Fibroblast of skin of right quadriceps (primary cell): ENCODE data around the gene SNX21.
"Not testable (repeated sequence)": the region's sequence is repeated elsewhere in the genome, so short reads cannot be mapped to it uniquely, and the experiment has no call there.

ENCODE experiments used
- DNase-seq: peaks from one replicate; pipeline ENCODE4 v3.0.0-alpha.2; 2013

The SNX21 gene

DNA sequence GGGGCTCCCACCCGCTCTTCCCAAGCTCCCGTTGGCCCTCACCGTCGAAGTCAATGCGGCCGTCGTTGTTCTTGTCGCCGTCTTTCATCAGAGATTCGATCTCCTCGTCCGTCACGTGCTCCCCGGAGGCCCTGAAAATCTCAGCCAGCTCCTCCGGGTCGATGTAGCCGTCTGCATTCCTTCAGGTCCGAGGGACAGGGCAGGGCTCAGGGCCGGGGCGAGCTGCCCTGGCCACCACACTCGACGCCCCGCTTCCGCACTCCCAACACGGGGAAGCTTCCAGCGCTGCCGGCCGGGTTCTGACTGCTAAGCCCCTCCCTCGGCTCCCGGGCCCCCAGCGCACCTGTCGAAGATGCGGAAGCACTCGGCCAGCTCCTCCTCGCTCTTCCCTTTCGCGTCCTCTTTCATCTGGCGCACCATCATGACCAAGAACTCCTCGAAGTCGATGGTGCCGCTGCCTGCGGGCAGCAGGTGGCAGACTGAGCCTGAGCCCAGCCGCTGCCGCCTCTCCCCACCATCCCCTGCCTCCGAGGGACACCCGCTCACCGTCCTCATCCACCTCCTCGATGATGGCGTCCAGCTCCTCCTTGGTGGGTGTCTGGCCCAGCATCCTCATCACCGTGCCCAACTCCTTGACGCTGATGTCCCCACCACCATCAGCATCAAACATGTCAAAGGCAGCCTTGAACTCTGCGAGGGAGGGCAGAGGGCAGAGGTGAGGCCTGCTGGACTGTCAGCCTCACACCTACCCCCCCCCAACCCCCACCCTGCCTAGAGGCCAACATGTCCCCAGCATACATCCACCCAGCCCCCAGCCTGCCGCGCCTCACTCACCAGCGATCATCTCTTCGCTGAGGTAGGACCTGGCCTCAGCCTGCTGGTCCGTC lies 9.4 kb upstream of the SNX21 start:
- peak; percentile 42 for DNase-seq

DNA sequence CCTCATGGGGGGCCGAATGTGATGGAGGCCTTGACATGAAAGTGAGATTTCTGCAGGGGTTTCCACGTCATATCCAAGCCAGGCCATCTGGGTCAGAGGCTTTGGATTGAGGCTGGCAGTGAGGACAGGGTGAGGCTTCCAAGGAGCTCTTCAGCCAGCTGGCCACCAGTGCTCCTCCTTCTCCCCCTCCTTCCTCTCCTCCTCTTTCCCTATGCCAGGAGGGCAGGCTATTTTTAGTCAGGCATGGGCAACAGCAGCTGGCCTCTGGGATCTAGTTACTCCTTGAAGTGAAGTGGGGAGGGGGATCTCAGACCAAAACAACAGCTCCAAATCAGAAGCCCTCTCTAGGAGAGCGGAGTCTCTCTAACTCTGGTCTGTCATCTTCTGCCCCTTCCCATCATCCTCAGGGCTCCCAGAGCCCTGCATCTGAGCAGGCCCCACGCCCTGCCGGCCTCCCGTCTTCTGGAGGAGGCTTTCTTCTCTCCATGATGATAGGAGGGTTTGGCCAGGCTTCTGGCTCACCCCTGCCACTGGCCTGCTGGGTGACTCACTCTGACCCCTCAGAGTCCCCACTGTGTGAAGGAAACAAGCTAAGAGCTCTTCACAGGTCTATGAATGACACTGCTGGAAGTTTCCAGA lies 7.1 kb upstream of the SNX21 start:
- no peak for DNase-seq

DNA sequence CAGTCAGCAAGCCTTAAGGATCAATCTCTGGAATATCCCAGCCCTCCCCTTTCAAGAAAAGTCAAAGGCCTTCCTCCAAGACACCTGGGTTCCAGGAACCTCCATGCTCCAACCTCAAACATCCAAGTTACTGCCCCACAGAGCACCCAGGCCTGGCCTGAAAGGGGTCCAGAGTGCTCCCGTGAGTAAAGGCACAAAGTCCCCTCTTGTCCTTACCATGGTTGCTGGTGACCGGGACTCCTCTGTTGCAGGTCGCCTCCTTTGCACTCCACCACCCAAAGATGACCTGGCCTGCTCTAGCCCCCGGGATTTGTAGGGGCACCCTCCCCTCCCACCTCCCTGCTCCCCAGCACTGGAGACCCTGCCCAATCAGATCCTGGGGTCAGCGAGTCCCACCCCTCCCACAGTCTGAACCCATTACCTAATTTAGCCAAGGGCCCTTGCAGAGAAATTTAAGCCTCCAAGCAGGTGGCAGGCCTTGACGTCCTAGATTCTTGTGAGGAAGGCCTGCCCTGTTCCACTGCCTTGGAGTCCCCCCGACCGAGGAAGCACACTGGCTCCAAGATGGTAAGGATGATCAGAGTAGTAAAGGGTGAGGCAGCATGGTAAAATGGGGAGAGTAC lies 6.5 kb upstream of the SNX21 start, which contains the start of gene TNNC2:
Gene TNNC2 (minus strand): TSS at position 283 of the 623 bp plus-strand sequence. CDS start 64 bp downstream, at position 219.
- DNase-seq, result no peak

DNA sequence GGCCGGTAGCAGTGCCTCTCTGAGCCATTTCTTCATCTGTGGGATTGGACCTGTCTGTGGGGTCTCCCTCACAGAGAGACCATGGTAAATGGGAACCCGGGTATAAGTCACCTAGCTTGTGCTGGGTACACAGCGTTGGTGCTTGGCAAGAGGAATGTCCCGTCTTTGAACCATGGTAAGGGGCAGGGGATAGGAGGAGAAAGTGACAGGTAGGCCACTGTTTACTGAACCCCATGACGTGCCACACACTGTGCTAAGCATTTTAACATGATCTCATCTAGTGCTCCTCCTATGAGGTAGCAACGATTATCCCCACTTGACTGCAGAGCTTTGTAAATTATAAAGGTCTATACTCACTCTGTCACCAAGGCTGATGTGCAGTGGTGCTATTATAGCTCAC lies 5.9 kb upstream of the SNX21 start:
- no peak for DNase-seq

DNA sequence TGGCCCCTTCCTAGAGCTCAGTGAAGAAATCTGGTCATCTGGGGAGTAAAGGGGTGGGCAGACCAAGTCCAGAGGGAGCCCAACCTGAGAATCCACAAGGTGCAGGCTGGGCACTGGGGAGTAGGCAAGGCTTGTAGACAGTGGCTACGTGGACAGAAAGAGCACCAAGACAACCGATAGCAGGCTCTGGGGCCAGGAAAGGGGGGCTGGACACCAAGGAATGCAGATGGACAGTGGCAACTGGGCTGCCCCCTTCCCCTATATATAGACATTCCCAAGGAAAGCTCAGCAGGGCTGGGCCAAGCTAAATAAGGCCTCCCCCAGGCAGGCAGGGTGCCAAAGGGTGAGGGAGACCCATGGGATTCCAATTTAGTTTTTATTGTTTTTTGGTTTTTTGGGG lies 5.0 kb upstream of the SNX21 start:
- no peak for DNase-seq

DNA sequence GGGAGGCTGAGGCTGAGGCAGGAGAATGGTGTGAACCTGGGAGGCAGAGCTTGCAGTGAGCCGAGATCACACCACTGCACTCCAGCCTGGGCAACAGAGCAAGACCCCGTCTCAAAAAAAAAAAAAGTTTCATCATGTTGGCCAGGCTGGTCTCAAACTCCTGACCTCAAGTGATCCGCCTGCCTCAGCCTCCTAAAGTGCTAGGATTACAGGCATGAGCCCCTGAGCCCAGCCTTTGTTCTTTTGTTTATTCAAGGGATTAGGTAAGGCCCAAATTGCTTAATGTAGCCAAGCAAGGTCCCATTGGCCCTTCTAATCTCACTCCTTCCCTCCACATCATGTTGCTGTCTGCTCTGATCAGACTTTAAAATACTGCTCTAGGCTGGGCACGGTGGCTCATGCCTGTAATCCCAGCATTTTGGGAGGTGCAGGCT lies 3.9 kb upstream of the SNX21 start:
- DNase-seq, result not testable (repeated sequence)

- DNase-seq, result no peak
These were observed 980 bp upstream of the SNX21 start for GRCh38 chr20:45832619-45833018.

GRCh38 chr20:45833883-45834796 lies 541 bp downstream of the SNX21 start:
- DNase-seq, result peak; percentile 67

DNA sequence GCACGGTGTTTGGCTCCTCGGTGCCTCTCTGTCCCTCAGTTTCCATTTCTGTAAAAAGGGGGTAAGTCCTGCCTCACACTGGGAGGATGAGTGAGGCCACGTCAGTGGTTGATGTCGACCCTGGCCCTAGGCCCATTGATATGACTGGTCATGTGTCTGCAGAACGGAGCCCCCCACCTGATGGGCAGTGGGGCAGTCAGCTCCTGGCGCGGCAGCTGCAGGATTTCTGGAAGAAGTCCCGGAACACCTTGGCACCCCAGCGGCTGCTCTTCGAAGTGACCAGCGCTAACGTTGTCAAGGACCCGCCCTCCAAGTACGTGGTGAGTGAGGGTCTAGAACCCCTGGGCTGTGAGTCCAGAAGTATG lies 1.2 kb downstream of the SNX21 start:
- DNase-seq, result no peak

DNA sequence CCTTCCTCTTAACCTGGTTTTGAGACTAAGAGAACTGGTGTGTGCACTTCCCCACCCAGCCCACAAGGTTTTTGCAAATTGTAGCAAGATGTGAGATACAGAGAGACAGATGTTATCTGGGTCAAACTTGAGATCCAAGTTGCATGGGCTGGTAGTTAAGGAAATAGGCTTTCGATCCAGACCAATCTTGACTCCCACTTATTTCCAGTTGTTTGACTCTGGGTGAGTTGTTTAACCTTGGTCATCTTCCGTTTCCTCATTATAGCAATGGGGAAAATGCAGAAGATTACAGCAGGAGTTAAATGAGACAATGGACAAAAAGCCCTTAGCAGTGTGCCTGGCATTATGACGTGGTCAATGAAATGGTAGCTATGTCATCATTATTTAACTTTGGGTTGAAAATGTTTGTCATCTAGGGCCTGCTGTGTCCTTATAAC lies 1.7 kb downstream of the SNX21 start:
- no peak for DNase-seq

DNA sequence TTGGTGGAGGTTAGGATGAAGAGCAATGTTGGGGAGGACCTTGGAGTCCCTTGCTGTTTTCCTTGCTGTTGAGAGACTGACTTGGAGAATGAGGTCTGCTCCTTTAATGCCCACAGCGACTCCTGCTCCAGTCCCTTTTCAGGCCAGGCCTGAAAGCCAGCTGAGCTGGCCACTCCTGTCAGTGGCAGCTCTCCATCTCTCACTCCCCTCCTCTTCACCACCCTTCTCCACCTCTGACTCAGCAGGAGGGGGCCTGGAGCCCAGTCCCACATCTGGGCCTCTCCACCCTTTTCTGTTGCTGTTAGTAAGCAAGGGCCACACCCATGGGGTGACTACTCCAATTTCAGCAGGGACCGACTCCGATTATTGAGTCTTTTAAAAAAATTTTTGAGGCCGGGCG lies 2.2 kb downstream of the SNX21 start:
- DNase-seq, result peak; percentile 33

GRCh38 chr20:45836841-45837240 lies 3.2 kb downstream of the SNX21 start:
- DNase-seq, result no peak

- no peak for DNase-seq
These were observed 7.2 kb downstream of the SNX21 start for GRCh38 chr20:45840700-45841198.

- DNase-seq, result no peak
These were observed 8.0 kb downstream of the SNX21 start for GRCh38 chr20:45841407-45842129.

DNA sequence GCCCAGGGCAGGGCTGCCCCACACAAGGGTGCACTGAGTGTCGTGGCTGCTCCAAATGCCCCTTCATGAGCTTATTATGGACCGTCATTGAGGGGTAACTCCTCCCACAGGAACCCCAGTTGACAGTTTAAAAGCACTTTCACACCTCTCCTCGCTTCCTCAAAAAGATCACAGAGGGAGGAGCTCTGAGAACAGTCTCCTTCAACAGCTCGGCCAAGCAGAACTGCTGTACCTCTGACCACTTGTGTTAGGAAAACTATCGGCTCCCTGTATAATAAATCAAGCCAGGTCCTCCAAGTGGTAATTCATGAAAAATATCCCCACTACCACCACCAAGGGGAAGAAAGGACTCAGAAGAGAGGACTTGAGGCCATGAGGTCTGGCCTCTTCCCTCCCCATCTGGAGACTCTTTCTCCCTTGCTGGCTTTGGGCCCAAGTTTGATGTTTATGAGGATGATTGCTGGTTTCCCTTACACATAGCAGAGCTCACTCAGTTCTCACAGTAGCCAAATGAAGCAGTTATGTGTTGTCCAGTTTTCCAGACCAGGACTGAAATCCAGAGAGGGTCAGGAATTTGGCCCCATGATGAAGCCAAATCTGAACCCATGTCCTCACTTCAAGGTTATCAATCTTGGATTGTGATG lies 8.7 kb downstream of the SNX21 start:
- no peak for DNase-seq

DNA sequence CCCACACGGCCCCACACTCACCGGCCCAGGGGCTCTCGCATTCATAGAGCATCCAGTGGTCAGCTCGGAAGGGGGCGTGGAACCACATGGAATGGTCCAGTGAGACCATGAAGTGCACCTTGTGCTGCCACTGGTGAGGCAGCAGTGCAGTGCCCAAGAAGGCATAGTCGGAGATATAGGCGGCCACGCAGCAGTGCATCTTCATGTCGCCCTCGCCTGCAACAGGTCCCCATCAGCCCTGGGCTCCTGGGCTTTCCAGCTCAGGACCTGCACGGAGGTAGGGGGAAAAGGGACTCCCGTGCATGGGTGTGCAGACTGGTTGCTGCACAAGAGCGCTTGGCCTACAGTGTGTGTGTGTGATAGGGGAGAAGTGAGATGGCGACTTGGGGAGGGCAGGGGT lies 9.9 kb downstream of the SNX21 start:
- no peak for DNase-seq

- DNase-seq, result no peak
These were observed 11.9 kb downstream of the SNX21 start for GRCh38 chr20:45845452-45845851.

- DNase-seq, result no peak
These were observed 14.8 kb downstream of the SNX21 start for GRCh38 chr20:45848421-45848820.

DNA sequence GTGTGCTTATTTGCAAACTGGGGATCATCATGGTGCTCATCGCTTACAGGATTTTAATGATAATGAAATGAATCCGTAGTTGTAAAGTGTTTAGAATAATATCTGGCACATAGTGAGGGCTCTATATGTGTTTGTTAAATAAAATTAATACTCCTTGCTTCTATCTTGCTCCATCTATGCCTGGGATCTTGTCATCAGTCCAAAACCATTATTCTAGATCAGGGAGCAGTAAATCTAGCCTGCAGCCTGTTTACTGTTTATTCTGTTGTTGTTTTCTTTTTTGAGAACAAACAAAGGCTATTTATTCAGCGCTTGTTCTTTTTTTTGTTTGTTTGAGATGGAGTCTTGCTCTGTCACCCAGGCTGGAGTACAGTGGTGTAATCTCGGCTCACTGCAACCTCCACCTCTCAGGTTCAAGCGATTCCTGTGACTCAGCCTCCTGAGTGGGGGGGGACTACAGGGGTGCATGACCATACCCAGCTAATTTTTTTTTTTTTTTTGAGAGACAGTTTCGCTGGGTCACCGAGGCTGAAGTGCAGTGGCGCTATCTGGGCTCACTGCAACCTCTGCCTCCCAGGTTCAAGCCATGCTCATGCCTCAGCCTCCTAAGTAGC lies 15.5 kb downstream of the SNX21 start:
- DNase-seq, result no peak

DNA sequence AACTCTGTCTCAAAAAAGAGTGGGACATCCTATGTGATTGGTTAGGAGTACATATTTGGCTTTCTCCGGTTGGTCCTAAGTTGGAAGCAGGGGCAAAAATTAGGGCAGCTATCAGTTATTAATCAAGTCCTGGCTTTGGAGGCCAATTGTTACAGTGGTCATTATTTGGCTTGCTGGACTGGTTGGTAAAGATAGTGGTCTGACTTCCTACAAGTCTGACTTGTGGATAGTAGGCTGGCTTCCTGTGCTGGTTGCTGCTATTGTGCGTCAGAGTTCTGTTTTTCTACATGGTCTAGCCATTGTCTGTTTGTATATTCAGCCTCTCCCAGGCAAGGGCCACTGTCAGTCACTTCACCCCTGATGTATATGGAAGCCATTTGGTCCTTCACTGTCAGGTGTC lies 16.6 kb downstream of the SNX21 start:
- DNase-seq, result no peak

GRCh38 chr20:45850926-45851325 lies 17.3 kb downstream of the SNX21 start:
- DNase-seq, result no peak
